HEK293 (cell line): ENCODE measurements around the gene BNIPL.

ENCODE experiments used
- CTCF ChIA-PET: fragments of 350-600 bp; formaldehyde crosslinking; extraction: SDS; loops from one replicate; lab custom pipeline; 2021; ENCODE audit warnings: antibody characterized with exemption; lab: Yijun Ruan, JAX
- POLR2A ChIA-PET: fragments of 300-600 bp; formaldehyde crosslinking; extraction: SDS; loops from one replicate; lab custom pipeline; 2020; ENCODE audit warnings: antibody characterized with exemption, inconsistent platforms; lab: Yijun Ruan, JAX
- H3K27ac ChIP-seq: fragments of 200-500 bp; sonication (Bioruptor generic); 2 replicates; pipeline ENCODE4 v1.5.1; 2014; ENCODE audit warnings: low read depth, low read length, control low read depth, inconsistent platforms; ENCODE audit errors: extremely low read depth
- H3K36me3 ChIP-seq, 2 experiments: fragments of 200-500 bp in 1 of 2; sonication (Bioruptor generic) in 1 of 2; 1 replicate in 1 of 2; 2 replicates in 1 of 2; pipeline ENCODE4 v1.5.1; 2014 to 2017; ENCODE audit warnings: inconsistent platforms in 2 of 2, low read length in 2 of 2; ENCODE audit not compliant: control insufficient read depth in 2 of 2, insufficient read depth in 1 of 2
- H3K4me1 ChIP-seq: fragments of 200-500 bp; sonication (Bioruptor generic); 2 replicates; pipeline ENCODE4 v1.5.1; 2014; ENCODE audit warnings: mild to moderate bottlenecking, low read length, inconsistent platforms; ENCODE audit not compliant: control insufficient read depth, insufficient read depth
- H3K4me3 ChIP-seq: 2 replicates; pipeline ENCODE4 v1.5.1; 2011; ENCODE audit warnings: low read depth, mild to moderate bottlenecking, control low read depth, low read length, moderate library complexity
- H3K9me3 ChIP-seq: fragments of 200-500 bp; sonication (Bioruptor generic); 2 replicates; pipeline ENCODE4 v1.5.1; 2014; ENCODE audit warnings: low read depth, low read length, inconsistent platforms; ENCODE audit not compliant: control insufficient read depth, insufficient read depth
- GLI2 ChIP-seq: fragments of 450-650 bp; formaldehyde crosslinking; IDR thresholded peaks from 2 replicates; pipeline ENCODE4; 2017; ENCODE audit warnings: missing biosample characterization, missing genetic modification characterization, low read depth, borderline replicate concordance
- KLF9 ChIP-seq: fragments of 450-650 bp; formaldehyde crosslinking; IDR thresholded peaks from 2 replicates; pipeline ENCODE4 v1.5.1; 2016; ENCODE audit warnings: missing biosample characterization, missing genetic modification characterization, low read depth
- SP3 ChIP-seq: fragments of 450-650 bp; formaldehyde crosslinking; IDR thresholded peaks from 2 replicates; pipeline ENCODE4 v1.5.1; 2016; ENCODE audit warnings: missing biosample characterization, missing genetic modification characterization
- TCF7L2 ChIP-seq: IDR thresholded peaks from 2 replicates; pipeline ENCODE4 v1.6.1; 2011; ENCODE audit warnings: low read depth, mild to moderate bottlenecking, inconsistent platforms, low read length, moderate library complexity, borderline replicate concordance
- ZFP69B ChIP-seq: fragments of 450-650 bp; formaldehyde crosslinking; IDR thresholded peaks from 2 replicates; pipeline ENCODE4 v1.5.1; 2016; ENCODE audit warnings: missing biosample characterization, missing genetic modification characterization
- ZNF19 ChIP-seq: fragments of 450-650 bp; formaldehyde crosslinking; IDR thresholded peaks from 2 replicates; pipeline ENCODE4; 2016; ENCODE audit warnings: missing biosample characterization, missing genetic modification characterization, low read depth
- ZNF214 ChIP-seq: fragments of 450-650 bp; formaldehyde crosslinking; IDR thresholded peaks from 2 replicates; pipeline ENCODE4 v1.5.1; 2017; ENCODE audit warnings: missing biosample characterization, mild to moderate bottlenecking, missing genetic modification characterization, borderline replicate concordance
- ZNF221 ChIP-seq: fragments of 450-650 bp; formaldehyde crosslinking; IDR thresholded peaks from 2 replicates; pipeline ENCODE4 v1.5.1; 2017; ENCODE audit warnings: missing biosample characterization, missing genetic modification characterization, borderline replicate concordance
- ZNF239 ChIP-seq: fragments of 450-650 bp; formaldehyde crosslinking; IDR thresholded peaks from 2 replicates; pipeline ENCODE4 v1.5.1; 2016; ENCODE audit warnings: missing biosample characterization, missing genetic modification characterization
- ZNF292 ChIP-seq: fragments of 450-650 bp; formaldehyde crosslinking; IDR thresholded peaks from 2 replicates; pipeline ENCODE4 v1.5.1; 2016; ENCODE audit warnings: low read depth, missing biosample characterization, missing genetic modification characterization, borderline replicate concordance
- ZNF366 ChIP-seq: fragments of 450-650 bp; formaldehyde crosslinking; conservative IDR thresholded peaks from 2 replicates; pipeline ENCODE4 v1.5.1; 2016; ENCODE audit warnings: missing biosample characterization, missing genetic modification characterization
- ZNF501 ChIP-seq: fragments of 450-650 bp; formaldehyde crosslinking; IDR thresholded peaks from 2 replicates; pipeline ENCODE4 v1.5.1; 2016; ENCODE audit warnings: missing biosample characterization, missing genetic modification characterization
- ZNF561 ChIP-seq: fragments of 450-650 bp; IDR thresholded peaks from 2 replicates; pipeline ENCODE4 v1.5.1; 2018; ENCODE audit warnings: missing biosample characterization, missing genetic modification characterization, borderline replicate concordance
- ZNF626 ChIP-seq: fragments of 450-650 bp; sonication (Bioruptor Pico); formaldehyde crosslinking; IDR thresholded peaks from 2 replicates; pipeline ENCODE4 v1.5.1; 2018; ENCODE audit warnings: missing biosample characterization, missing genetic modification characterization, inconsistent platforms
- ZNF792 ChIP-seq: fragments of 450-650 bp; formaldehyde crosslinking; IDR thresholded peaks from 2 replicates; pipeline ENCODE4 v1.5.1; 2016; ENCODE audit warnings: missing biosample characterization, missing genetic modification characterization
- TF ChIP-seq, protein P1 (sequence below): fragments of 450-650 bp; formaldehyde crosslinking; IDR thresholded peaks from 2 replicates; pipeline ENCODE4 v1.5.1; 2016; ENCODE audit warnings: missing biosample characterization, missing genetic modification characterization
- TF ChIP-seq, protein P2 (sequence below): fragments of 450-650 bp; formaldehyde crosslinking; IDR thresholded peaks from 2 replicates; pipeline ENCODE4 v1.5.1; 2017; ENCODE audit warnings: missing biosample characterization, missing genetic modification characterization
- TF ChIP-seq, protein P3 (sequence below): fragments of 450-650 bp; formaldehyde crosslinking; IDR thresholded peaks from 2 replicates; pipeline ENCODE4 v1.5.1; 2016; ENCODE audit warnings: missing biosample characterization, missing genetic modification characterization
- TF ChIP-seq, protein P4 (sequence below): fragments of 450-650 bp; IDR thresholded peaks from 2 replicates; pipeline ENCODE4 v1.5.1; 2018; ENCODE audit warnings: missing biosample characterization, mild to moderate bottlenecking, missing genetic modification characterization
- TF ChIP-seq, protein P5 (sequence below): fragments of 450-650 bp; formaldehyde crosslinking; IDR thresholded peaks from 2 replicates; pipeline ENCODE4 v1.5.1; 2016; ENCODE audit warnings: missing biosample characterization, missing genetic modification characterization, low read depth
- TF ChIP-seq, protein P6 (sequence below): fragments of 450-650 bp; formaldehyde crosslinking; IDR thresholded peaks from 2 replicates; pipeline ENCODE4 v1.5.1; 2016; ENCODE audit warnings: missing biosample characterization, missing genetic modification characterization

Gene BNIPL

DNA sequence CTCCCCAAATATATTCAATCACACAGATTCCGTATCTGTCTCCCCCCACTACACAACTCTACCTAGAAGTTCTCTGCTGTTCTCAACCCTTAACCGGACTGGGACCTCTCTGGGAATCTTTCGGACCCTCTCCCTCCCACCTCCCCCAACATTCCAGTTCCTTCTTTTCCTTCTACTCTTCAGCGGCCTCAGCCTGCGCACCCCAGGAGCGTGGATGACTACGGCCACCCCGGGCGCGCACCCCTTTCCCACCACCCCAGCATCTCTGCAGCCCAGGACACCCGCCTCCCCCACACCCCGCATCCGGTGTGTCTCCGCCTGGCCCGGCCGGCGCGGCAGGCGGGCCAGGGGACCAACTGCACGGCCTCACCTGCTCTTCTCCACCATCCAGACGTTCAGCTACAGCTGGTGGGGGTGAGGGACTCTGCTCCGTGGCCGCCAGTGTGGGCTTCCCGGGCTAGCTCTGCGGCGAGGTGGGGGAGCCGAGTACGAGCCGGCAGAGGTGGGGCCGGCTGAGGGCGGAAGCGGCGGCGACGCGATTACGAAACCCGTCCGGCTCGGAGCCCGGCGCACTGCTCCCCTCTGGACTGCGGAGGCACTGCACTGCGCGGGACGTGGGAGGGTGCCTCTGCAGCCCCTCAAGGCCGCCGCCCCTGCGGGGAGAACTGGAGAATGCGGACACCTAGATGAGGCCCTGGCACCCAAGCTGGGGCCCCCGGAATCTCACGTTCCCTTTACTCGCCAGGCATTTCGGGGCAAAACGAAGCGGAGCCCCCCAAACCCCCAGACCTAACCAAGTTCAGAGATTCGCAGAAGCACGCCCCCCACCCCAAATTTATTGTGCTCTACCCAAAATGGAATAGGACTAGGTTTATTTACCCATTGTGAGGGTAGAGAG lies 23.0 kb downstream of the BNIPL start, which contains the start of gene CDC42SE1 (continued):
- TF ChIP-seq ZNF501 (tag by site-specific recombination) (peak; percentile 84; the same call in 1 of the 2 replicates), TCF7L2 (no peak), ZFP69B (peak; percentile 98), ZNF19 (tag by site-specific recombination) (no peak)
- TF ChIP-seq, protein P1, sequence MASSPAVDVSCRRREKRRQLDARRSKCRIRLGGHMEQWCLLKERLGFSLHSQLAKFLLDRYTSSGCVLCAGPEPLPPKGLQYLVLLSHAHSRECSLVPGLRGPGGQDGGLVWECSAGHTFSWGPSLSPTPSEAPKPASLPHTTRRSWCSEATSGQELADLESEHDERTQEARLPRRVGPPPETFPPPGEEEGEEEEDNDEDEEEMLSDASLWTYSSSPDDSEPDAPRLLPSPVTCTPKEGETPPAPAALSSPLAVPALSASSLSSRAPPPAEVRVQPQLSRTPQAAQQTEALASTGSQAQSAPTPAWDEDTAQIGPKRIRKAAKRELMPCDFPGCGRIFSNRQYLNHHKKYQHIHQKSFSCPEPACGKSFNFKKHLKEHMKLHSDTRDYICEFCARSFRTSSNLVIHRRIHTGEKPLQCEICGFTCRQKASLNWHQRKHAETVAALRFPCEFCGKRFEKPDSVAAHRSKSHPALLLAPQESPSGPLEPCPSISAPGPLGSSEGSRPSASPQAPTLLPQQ (tag by site-specific recombination) = peak; percentile 98

DNA sequence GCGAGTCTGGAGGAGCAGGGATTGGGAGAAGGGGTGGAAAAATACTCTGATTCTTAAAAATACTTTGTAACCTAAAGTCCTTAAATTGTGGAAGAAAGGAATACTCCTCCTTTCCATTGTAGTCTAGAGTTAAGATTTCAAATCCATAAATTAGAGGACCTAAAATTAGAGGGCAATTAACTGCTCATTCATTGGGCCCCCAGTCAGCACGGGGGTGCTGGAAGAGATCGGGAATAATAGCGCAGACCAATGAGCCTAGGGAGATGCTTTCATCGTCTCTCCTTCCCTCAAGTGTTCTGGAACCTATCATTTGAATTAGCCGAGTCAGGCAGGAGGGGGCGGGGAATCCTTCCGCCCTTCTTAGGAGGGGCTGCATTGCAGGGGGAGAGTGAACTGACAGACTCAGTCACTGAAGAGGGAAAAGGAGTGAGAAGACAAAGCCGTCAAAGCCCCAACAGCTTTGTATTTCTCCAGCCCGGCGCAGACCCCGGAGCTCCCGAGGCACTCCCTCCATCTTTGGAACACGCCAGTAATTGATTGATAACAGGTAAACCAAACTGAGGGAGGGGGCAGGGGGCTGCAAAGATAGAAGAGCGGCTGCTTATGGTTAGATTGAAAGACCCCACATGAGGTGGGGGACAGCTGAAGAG lies 23.7 kb downstream of the BNIPL start, which contains the start of gene MLLT11:
Gene MLLT11 (plus strand): TSS at position 391 of the 650 bp plus-strand sequence. CDS start 6,828 bp downstream, outside the sequence.
- CTCF ChIA-PET = interaction anchor here (0.6 to 3.0 kb wide), 12 partner anchors 10 to 281 kb away, joined by 3 to 17 read pairs (median 4); partner anchors contain the start of genes C1orf56, GABPB2 and MINDY1
- TF ChIP-seq ZNF292 (tag by site-specific recombination) = no peak
- TF ChIP-seq, protein P2, sequence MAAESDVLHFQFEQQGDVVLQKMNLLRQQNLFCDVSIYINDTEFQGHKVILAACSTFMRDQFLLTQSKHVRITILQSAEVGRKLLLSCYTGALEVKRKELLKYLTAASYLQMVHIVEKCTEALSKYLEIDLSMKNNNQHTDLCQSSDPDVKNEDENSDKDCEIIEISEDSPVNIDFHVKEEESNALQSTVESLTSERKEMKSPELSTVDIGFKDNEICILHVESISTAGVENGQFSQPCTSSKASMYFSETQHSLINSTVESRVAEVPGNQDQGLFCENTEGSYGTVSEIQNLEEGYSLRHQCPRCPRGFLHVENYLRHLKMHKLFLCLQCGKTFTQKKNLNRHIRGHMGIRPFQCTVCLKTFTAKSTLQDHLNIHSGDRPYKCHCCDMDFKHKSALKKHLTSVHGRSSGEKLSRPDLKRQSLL (tag by site-specific recombination) = no peak
- TF ChIP-seq, protein P3, sequence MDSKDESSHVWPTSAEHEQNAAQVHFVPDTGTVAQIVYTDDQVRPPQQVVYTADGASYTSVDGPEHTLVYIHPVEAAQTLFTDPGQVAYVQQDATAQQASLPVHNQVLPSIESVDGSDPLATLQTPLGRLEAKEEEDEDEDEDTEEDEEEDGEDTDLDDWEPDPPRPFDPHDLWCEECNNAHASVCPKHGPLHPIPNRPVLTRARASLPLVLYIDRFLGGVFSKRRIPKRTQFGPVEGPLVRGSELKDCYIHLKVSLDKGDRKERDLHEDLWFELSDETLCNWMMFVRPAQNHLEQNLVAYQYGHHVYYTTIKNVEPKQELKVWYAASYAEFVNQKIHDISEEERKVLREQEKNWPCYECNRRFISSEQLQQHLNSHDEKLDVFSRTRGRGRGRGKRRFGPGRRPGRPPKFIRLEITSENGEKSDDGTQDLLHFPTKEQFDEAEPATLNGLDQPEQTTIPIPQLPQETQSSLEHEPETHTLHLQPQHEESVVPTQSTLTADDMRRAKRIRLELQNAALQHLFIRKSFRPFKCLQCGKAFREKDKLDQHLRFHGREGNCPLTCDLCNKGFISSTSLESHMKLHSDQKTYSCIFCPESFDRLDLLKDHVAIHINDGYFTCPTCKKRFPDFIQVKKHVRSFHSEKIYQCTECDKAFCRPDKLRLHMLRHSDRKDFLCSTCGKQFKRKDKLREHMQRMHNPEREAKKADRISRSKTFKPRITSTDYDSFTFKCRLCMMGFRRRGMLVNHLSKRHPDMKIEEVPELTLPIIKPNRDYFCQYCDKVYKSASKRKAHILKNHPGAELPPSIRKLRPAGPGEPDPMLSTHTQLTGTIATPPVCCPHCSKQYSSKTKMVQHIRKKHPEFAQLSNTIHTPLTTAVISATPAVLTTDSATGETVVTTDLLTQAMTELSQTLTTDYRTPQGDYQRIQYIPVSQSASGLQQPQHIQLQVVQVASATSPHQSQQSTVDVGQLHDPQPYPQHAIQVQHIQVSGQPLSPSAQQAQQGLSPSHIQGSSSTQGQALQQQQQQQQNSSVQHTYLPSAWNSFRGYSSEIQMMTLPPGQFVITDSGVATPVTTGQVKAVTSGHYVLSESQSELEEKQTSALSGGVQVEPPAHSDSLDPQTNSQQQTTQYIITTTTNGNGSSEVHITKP (tag by site-specific recombination) = peak; percentile 99
- no peak for TF ChIP-seq ZNF626 (tag by site-specific recombination)
- TF ChIP-seq ZNF792 (tag by site-specific recombination) = no peak
- peak; percentile 93 for TF ChIP-seq ZNF366 (tag by site-specific recombination)
- no peak for TF ChIP-seq ZNF221 (tag by site-specific recombination)
- TF ChIP-seq ZNF561 (tag by site-specific recombination) = no peak
- TF ChIP-seq SP3 (tag by site-specific recombination) = peak; percentile 74
- TF ChIP-seq, protein P4, sequence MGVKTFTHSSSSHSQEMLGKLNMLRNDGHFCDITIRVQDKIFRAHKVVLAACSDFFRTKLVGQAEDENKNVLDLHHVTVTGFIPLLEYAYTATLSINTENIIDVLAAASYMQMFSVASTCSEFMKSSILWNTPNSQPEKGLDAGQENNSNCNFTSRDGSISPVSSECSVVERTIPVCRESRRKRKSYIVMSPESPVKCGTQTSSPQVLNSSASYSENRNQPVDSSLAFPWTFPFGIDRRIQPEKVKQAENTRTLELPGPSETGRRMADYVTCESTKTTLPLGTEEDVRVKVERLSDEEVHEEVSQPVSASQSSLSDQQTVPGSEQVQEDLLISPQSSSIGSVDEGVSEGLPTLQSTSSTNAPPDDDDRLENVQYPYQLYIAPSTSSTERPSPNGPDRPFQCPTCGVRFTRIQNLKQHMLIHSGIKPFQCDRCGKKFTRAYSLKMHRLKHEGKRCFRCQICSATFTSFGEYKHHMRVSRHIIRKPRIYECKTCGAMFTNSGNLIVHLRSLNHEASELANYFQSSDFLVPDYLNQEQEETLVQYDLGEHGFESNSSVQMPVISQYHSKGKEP (tag by site-specific recombination) = no peak
- TF ChIP-seq, protein P5, sequence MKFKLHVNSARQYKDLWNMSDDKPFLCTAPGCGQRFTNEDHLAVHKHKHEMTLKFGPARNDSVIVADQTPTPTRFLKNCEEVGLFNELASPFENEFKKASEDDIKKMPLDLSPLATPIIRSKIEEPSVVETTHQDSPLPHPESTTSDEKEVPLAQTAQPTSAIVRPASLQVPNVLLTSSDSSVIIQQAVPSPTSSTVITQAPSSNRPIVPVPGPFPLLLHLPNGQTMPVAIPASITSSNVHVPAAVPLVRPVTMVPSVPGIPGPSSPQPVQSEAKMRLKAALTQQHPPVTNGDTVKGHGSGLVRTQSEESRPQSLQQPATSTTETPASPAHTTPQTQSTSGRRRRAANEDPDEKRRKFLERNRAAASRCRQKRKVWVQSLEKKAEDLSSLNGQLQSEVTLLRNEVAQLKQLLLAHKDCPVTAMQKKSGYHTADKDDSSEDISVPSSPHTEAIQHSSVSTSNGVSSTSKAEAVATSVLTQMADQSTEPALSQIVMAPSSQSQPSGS (tag by site-specific recombination) = no peak
- TF ChIP-seq KLF9 = peak; percentile 38; the same call in 1 of the 2 replicates
- no peak for TF ChIP-seq ZNF214
- TF ChIP-seq, protein P6, sequence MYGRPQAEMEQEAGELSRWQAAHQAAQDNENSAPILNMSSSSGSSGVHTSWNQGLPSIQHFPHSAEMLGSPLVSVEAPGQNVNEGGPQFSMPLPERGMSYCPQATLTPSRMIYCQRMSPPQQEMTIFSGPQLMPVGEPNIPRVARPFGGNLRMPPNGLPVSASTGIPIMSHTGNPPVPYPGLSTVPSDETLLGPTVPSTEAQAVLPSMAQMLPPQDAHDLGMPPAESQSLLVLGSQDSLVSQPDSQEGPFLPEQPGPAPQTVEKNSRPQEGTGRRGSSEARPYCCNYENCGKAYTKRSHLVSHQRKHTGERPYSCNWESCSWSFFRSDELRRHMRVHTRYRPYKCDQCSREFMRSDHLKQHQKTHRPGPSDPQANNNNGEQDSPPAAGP (tag by site-specific recombination) = peak; percentile 50; the same call in 1 of the 2 replicates
- no peak for TF ChIP-seq GLI2
- TF ChIP-seq ZNF239 = no peak

More for the DNA sequence above, 23.7 kb downstream of the BNIPL start, which contains the start of gene MLLT11:
- peak within 1 kb of the TSS; percentile 89 for H3K4me3 ChIP-seq
- H3K36me3 ChIP-seq = peaks cover 0 to 32% of the 10 kb centered on the region in 2 experiments; a peak in 2 of 3 replicates
- peaks cover 4% of the 10 kb centered on the region; the same call in 1 of the 2 replicates for H3K4me1 ChIP-seq
- POLR2A ChIA-PET = interaction anchor here (0.6 to 3.8 kb wide), 7 partner anchors 10 to 194 kb away, joined by 3 to 20 read pairs (median 5); partner anchors contain the start of genes C1orf56, GABPB2, MINDY1 and PSMD4
- peak within 1 kb of the TSS; percentile 83 for H3K27ac ChIP-seq
- no peaks in the 10 kb centered on the region for H3K9me3 ChIP-seq
